HFF-Myc (cell line): ENCODE results near the gene SOCS3.
"Not testable (repeated sequence)": the region's sequence is repeated elsewhere in the genome, so short reads cannot be mapped to it uniquely, and the experiment has no call there.

Experiments used
- DNase-seq: peaks from one replicate; pipeline ENCODE4 v3.0.0-alpha.2; 2011; ENCODE audit warnings: low read depth; ENCODE audit errors: extremely low read depth
- H3K4me3 ChIP-seq: replicated peaks from 2 replicates; pipeline ENCODE4 v1.5.1; 2011; ENCODE audit warnings: low read depth, mild to moderate bottlenecking, control low read depth, low read length
- CTCF ChIP-seq: IDR thresholded peaks from 2 replicates; pipeline ENCODE4 v1.5.1; 2012; ENCODE audit warnings: mild to moderate bottlenecking, low read depth, low read length, control low read depth; ENCODE audit errors: missing control alignments

Gene SOCS3

DNA sequence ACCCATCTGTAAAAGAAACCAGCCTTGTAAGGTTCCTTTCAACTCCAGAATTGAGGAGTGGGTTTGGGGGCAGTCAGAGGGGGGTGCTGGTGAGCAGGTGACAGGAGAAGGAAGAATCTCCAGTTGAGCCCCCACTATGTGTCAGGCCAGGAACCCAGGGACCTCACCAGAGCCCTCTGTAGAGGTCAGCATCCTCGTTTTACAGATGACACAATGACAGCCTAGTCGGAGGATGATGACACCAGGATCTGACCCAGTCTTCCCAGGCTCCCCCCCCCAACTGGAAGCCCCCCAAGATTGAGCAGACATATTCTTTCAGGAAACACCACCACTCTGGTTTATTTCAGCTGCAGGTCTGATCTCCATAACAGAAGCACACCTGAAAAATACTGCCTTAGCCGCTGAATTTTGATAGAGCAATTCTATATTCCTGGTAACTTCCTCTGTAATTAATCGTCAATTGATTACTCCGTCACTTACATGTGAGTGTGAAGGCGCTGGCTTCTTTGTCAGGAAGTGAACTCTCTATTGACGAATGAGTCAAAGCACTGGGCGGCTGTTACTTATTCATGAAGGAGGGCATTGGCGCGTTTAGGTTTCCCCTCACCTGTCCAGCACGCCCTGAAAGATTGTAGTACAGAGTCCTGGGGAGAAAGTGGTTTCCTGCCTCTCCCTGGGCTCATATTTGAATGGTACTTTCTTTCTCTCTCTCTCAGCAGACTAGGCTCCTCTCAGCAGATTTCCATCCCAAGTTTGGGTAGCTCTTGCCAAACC, 21.2 kb downstream of the SOCS3 start:
- DNase-seq = no peak
- H3K4me3 ChIP-seq = no peak overlapping the region
- TF ChIP-seq CTCF = no peak

GRCh38 chr17:78337244-78338109, 22.4 kb downstream of the SOCS3 start:
- DNase-seq = no peak
- no peak overlapping the region for H3K4me3 ChIP-seq
- no peak for TF ChIP-seq CTCF

GRCh38 chr17:78335209-78335608, 24.7 kb downstream of the SOCS3 start:
- H3K4me3 ChIP-seq = no peak overlapping the region
- no peak for TF ChIP-seq CTCF
- DNase-seq = no peak

- no peak for TF ChIP-seq CTCF
- no peak for DNase-seq
- H3K4me3 ChIP-seq = no peak overlapping the region
These were observed 26.9 kb downstream of the SOCS3 start for GRCh38 chr17:78332991-78333390.

DNA sequence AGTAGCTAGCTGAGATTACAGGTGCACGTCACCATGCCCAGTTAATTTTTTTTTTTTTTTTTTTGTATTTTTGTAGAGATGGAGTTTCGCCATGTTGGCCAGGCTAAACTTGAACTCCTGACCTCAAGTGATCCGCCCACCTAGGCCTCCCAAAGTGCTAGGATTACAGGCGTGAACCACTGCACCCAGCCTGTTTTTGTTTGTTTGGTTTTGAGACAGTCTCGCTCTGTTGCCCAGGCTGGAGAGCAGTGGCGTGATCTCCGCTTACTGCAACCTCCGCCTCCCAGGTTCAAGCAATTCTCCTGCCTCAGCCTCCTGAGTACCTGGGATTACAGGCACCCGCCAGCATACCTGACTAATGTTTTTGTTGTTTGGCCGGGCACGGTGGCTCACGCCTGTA, 28.5 kb downstream of the SOCS3 start:
- not testable (repeated sequence) for DNase-seq, H3K4me3 ChIP-seq

DNA sequence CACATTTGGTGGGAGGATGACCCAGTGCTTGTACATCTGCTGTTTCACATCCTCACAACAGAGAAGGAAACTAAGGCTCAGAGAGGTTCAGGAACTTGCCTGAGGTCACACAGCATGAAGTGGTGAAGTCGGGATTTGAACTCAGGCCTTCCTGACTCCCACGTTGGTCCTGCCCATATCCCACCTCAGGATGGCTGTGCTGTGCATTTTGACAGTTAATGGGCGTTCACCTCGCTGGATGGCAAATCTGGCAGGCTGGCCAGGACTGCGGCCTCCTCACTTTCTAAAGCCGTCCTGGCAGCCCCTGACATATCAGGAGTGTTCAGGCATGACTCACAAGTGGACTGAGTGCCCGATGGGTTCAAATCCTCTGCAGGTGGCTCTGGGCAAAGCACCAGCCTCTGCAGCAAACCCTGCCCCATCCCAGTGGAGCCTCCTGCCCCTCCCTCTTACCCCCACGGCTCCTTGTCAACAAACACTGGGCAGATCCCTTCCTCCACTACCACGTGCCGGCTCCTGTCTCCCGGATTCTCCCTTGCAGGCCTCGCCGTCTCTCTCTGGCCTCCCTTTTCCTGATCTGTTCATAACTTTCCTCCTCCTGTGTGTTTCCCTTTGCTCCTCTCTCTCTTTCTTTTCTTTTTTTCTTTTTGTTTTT, 29.2 kb downstream of the SOCS3 start:
- no peak for TF ChIP-seq CTCF
- DNase-seq = no peak
- H3K4me3 ChIP-seq = no peak overlapping the region
